Liver (tissue), 9 donors: Measurements from ENCODE around the gene CCBE1. TPM values are rescaled to one million over a fixed set of nuclear protein-coding genes. Genes with fewer than 3 reads are reported as not detected.

Source experiments
- DNase-seq: peaks from one replicate; pipeline ENCODE4 v3.0.0-alpha.2; 2017; ENCODE audit warnings: low spot score
- H3K27ac ChIP-seq, 2 donors: one replicate each; pipeline ENCODE4 v1.7.0; 2013; ENCODE audit warnings: inconsistent platforms in 2 of 2, low read length in 2 of 2, control low read depth in 1 of 2, low read depth in 1 of 2, mild to moderate bottlenecking in 1 of 2
- H3K27me3 ChIP-seq, 4 donors: one replicate each; pipeline versions ENCODE4 v1.6.1 to v1.7.0; 2013; ENCODE audit warnings: low read length in 3 of 4, inconsistent platforms in 1 of 4, mild to moderate bottlenecking in 1 of 4, moderate library complexity in 1 of 4; ENCODE audit not compliant: control insufficient read depth in 4 of 4, insufficient read depth in 4 of 4
- H3K36me3 ChIP-seq, 4 donors: one replicate each; pipeline versions ENCODE4 v1.6.1 to v1.7.0; 2013; ENCODE audit warnings: low read length in 3 of 4, mild to moderate bottlenecking in 3 of 4, low read depth in 1 of 4, moderate library complexity in 1 of 4; ENCODE audit not compliant: control insufficient read depth in 4 of 4, insufficient read depth in 3 of 4
- H3K4me1 ChIP-seq, 4 donors: one replicate each; pipeline versions ENCODE4 v1.6.1 to v1.7.0; 2013; ENCODE audit warnings: low read length in 3 of 4, mild to moderate bottlenecking in 3 of 4, moderate library complexity in 1 of 4; ENCODE audit not compliant: control insufficient read depth in 4 of 4, insufficient read depth in 4 of 4
- H3K4me3 ChIP-seq, 3 donors: one replicate each; pipeline versions ENCODE4 v1.6.1 to v1.7.0; 2013; ENCODE audit warnings: low read length in 3 of 3, control low read depth in 1 of 3, low read depth in 1 of 3, mild to moderate bottlenecking in 1 of 3
- H3K9ac ChIP-seq, 2 donors: one replicate each; pipeline ENCODE4 v1.7.0; 2013; ENCODE audit warnings: low read length in 2 of 2, mild to moderate bottlenecking in 2 of 2, moderate library complexity in 2 of 2, control low read depth in 1 of 2, low read depth in 1 of 2
- H3K9me3 ChIP-seq, 4 donors: one replicate each; pipeline versions ENCODE4 v1.6.1 to v1.7.0; 2013; ENCODE audit warnings: low read length in 3 of 4; ENCODE audit not compliant: control insufficient read depth in 4 of 4
- EGR1 ChIP-seq, 2 donors: IDR thresholded peaks; 2 replicates each; pipeline ENCODE4 v1.6.1; 2016 to 2018; ENCODE audit warnings: antibody characterized with exemption in 2 of 2, low read depth in 2 of 2
- FOXA1 ChIP-seq: IDR thresholded peaks from 2 replicates; pipeline ENCODE4 v1.6.1; 2016; ENCODE audit warnings: antibody characterized with exemption
- FOXA2 ChIP-seq: IDR thresholded peaks from 2 replicates; pipeline ENCODE4 v1.6.1; 2016; ENCODE audit warnings: antibody characterized with exemption
- GABPA ChIP-seq, 2 donors: IDR thresholded peaks in 1 of 2; conservative IDR thresholded peaks in 1 of 2; 2 replicates each; pipeline ENCODE4 v1.6.1; 2016; ENCODE audit warnings: antibody characterized with exemption in 2 of 2, mild to moderate bottlenecking in 1 of 2, moderate library complexity in 1 of 2
- HNF4A ChIP-seq, 2 donors: conservative IDR thresholded peaks; 2 replicates each; pipeline ENCODE4 v1.6.1; 2016; ENCODE audit warnings: antibody characterized with exemption in 2 of 2, mild to moderate bottlenecking in 2 of 2
- HNF4G ChIP-seq: IDR thresholded peaks from 2 replicates; pipeline ENCODE4 v1.6.1; 2016; ENCODE audit warnings: antibody characterized with exemption
- JUND ChIP-seq, 2 donors: IDR thresholded peaks; 2 replicates each; pipeline ENCODE4 v1.6.1; 2016; ENCODE audit warnings: antibody characterized with exemption in 2 of 2
- NR2F2 ChIP-seq: IDR thresholded peaks from 2 replicates; pipeline ENCODE4 v1.6.1; 2016; ENCODE audit warnings: antibody characterized with exemption
- RAD21 ChIP-seq, 2 donors: IDR thresholded peaks; 2 replicates each; pipeline ENCODE4 v1.6.1; 2016; ENCODE audit warnings: antibody characterized with exemption in 2 of 2, mild to moderate bottlenecking in 2 of 2
- RXRA ChIP-seq, 2 donors: IDR thresholded peaks; 2 replicates each; pipeline ENCODE4 v1.6.1; 2017 to 2018; ENCODE audit warnings: antibody characterized with exemption in 2 of 2, mild to moderate bottlenecking in 1 of 2
- SP1 ChIP-seq: IDR thresholded peaks from 2 replicates; pipeline ENCODE4 v1.6.1; 2018; ENCODE audit warnings: antibody characterized with exemption, mild to moderate bottlenecking
- TAF1 ChIP-seq: conservative IDR thresholded peaks from 2 replicates; pipeline ENCODE4 v1.6.1; 2016; ENCODE audit warnings: antibody characterized with exemption, mild to moderate bottlenecking
- YY1 ChIP-seq: IDR thresholded peaks from 2 replicates; pipeline ENCODE4 v1.6.1; 2016; ENCODE audit warnings: antibody characterized with exemption, mild to moderate bottlenecking
- polyA plus RNA-seq, 2 donors: library from polyadenylated mRNA; stranded (reverse) in 1 of 2; unstranded in 1 of 2; fragments of 200-250 nt in 1 of 2; fragments of >200 nt in 1 of 2; fragmentation: Nextera tagmentation in 1 of 2; extraction: Ambion mirVana in 1 of 2; gene quantifications; one replicate each; pipeline versions ENCODE4 v1.2.1 to v1.2.3, GENCODE V29; 2013 to 2015
- total RNA-seq, 2 donors: library from RNA; depleted of rRNA; stranded (reverse); fragments of >200 nt; gene quantifications; one replicate each; pipeline ENCODE4 v1.2.3, GENCODE V29; 2014
- TF ChIP-seq, protein P1 (sequence below): IDR thresholded peaks from 2 replicates; pipeline ENCODE4 v1.6.1; 2016; ENCODE audit warnings: antibody characterized with exemption, mild to moderate bottlenecking
- TF ChIP-seq, protein P2 (sequence below): fragments of 150-350 bp; IDR thresholded peaks from 2 replicates; pipeline ENCODE4 v1.5.1; 2017; ENCODE audit warnings: improper control_type of control experiment, low read depth, low read length; ENCODE audit not compliant: missing input control
- TF ChIP-seq, protein P3 (sequence below): IDR thresholded peaks from 2 replicates; pipeline ENCODE4 v1.6.1; 2016; ENCODE audit warnings: antibody characterized with exemption
- TF ChIP-seq, protein P4 (sequence below): IDR thresholded peaks from 2 replicates; pipeline ENCODE4 v1.6.1; 2016; ENCODE audit warnings: antibody characterized with exemption
- TF ChIP-seq, protein P5 (sequence below): IDR thresholded peaks from 2 replicates; pipeline ENCODE4 v1.6.1; 2016; ENCODE audit warnings: antibody characterized with exemption
- donor health status: healthy.
- donor health status: healthy.
- donor health status: healthy.
- donor health status: healthy.
- donor health status: healthy.

The CCBE1 gene
- total and polyA plus RNA-seq, 4 donors: 1.8 to 2.6 (median 2.2) TPM

DNA sequence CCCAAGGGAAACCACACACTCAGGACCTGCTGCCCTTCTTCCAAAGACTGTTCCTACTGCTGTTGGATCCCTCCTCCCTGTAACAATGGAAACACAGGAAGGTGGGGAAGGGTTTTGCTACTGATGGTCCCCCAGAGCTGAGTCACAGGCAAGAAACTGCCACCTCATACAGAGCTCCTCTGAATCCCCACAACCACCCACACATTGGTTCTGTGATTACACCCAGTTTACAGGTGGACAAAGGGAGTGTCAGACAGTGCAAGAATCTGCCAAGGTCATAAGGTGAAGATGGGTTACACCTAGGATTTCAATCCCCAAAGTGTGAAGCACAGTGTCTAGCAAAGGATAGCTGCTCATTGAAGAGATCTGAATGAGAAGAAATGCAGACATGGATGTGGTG lies 196.5 kb downstream of the CCBE1 start:
- TF ChIP-seq, protein P1, sequence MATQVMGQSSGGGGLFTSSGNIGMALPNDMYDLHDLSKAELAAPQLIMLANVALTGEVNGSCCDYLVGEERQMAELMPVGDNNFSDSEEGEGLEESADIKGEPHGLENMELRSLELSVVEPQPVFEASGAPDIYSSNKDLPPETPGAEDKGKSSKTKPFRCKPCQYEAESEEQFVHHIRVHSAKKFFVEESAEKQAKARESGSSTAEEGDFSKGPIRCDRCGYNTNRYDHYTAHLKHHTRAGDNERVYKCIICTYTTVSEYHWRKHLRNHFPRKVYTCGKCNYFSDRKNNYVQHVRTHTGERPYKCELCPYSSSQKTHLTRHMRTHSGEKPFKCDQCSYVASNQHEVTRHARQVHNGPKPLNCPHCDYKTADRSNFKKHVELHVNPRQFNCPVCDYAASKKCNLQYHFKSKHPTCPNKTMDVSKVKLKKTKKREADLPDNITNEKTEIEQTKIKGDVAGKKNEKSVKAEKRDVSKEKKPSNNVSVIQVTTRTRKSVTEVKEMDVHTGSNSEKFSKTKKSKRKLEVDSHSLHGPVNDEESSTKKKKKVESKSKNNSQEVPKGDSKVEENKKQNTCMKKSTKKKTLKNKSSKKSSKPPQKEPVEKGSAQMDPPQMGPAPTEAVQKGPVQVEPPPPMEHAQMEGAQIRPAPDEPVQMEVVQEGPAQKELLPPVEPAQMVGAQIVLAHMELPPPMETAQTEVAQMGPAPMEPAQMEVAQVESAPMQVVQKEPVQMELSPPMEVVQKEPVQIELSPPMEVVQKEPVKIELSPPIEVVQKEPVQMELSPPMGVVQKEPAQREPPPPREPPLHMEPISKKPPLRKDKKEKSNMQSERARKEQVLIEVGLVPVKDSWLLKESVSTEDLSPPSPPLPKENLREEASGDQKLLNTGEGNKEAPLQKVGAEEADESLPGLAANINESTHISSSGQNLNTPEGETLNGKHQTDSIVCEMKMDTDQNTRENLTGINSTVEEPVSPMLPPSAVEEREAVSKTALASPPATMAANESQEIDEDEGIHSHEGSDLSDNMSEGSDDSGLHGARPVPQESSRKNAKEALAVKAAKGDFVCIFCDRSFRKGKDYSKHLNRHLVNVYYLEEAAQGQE: no peak
- no peak for TF ChIP-seq GABPA (IDR thresholded peaks at IDR 0.05 in 1 of 2, conservative IDR thresholded peaks at IDR 0.05 in 1 of 2)
- TF ChIP-seq, protein P2, sequence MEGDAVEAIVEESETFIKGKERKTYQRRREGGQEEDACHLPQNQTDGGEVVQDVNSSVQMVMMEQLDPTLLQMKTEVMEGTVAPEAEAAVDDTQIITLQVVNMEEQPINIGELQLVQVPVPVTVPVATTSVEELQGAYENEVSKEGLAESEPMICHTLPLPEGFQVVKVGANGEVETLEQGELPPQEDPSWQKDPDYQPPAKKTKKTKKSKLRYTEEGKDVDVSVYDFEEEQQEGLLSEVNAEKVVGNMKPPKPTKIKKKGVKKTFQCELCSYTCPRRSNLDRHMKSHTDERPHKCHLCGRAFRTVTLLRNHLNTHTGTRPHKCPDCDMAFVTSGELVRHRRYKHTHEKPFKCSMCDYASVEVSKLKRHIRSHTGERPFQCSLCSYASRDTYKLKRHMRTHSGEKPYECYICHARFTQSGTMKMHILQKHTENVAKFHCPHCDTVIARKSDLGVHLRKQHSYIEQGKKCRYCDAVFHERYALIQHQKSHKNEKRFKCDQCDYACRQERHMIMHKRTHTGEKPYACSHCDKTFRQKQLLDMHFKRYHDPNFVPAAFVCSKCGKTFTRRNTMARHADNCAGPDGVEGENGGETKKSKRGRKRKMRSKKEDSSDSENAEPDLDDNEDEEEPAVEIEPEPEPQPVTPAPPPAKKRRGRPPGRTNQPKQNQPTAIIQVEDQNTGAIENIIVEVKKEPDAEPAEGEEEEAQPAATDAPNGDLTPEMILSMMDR: no peak
- TF ChIP-seq HNF4A (conservative IDR thresholded peaks at IDR 0.05): no peak
- no peak for TF ChIP-seq EGR1 (IDR thresholded peaks at IDR 0.05; ENCODE audit: low read depth in 2 of 2)
- no peak for TF ChIP-seq HNF4G
- no peak for TF ChIP-seq RXRA (IDR thresholded peaks at IDR 0.05)
- TF ChIP-seq SP1: no peak
- TF ChIP-seq, protein P3, sequence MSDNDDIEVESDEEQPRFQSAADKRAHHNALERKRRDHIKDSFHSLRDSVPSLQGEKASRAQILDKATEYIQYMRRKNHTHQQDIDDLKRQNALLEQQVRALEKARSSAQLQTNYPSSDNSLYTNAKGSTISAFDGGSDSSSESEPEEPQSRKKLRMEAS: no peak
- no peak for TF ChIP-seq FOXA1
- TF ChIP-seq TAF1: no peak
- TF ChIP-seq, protein P4, sequence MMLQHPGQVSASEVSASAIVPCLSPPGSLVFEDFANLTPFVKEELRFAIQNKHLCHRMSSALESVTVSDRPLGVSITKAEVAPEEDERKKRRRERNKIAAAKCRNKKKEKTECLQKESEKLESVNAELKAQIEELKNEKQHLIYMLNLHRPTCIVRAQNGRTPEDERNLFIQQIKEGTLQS: no peak
- no peak for TF ChIP-seq NR2F2
- TF ChIP-seq RAD21 (IDR thresholded peaks at IDR 0.05): no peak
- no peak for TF ChIP-seq YY1
- TF ChIP-seq FOXA2: no peak
- no peak for TF ChIP-seq JUND (IDR thresholded peaks at IDR 0.05)
- TF ChIP-seq, protein P5, sequence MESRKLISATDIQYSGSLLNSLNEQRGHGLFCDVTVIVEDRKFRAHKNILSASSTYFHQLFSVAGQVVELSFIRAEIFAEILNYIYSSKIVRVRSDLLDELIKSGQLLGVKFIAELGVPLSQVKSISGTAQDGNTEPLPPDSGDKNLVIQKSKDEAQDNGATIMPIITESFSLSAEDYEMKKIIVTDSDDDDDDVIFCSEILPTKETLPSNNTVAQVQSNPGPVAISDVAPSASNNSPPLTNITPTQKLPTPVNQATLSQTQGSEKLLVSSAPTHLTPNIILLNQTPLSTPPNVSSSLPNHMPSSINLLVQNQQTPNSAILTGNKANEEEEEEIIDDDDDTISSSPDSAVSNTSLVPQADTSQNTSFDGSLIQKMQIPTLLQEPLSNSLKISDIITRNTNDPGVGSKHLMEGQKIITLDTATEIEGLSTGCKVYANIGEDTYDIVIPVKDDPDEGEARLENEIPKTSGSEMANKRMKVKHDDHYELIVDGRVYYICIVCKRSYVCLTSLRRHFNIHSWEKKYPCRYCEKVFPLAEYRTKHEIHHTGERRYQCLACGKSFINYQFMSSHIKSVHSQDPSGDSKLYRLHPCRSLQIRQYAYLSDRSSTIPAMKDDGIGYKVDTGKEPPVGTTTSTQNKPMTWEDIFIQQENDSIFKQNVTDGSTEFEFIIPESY: no peak
- no peaks in the 10 kb centered on the region for H3K9me3 ChIP-seq

More for the DNA sequence above, 196.5 kb downstream of the CCBE1 start:
- Histone ChIP-seq H3K27me3 (peaks cover 0 to 4% (median 0%) of the 10 kb centered on the region in 4 donors), H3K4me3 (no peak overlapping the region), H3K4me1 (no peaks in the 10 kb centered on the region), H3K9ac (no peak overlapping the region), H3K27ac (no peak overlapping the region), H3K36me3 (no peaks in the 10 kb centered on the region)
- DNase-seq: no peak
